NCI-H2196 treated with DMSO at 0.1 percent for 48 hours (cell line): ENCODE measurements around the gene DNAH10.

ENCODE experiments used
- DNase-seq: peaks from one replicate; lab custom pipeline; 2025; ENCODE audit not compliant: unreplicated experiment; lab: John Stamatoyannopoulos, UW

Gene DNAH10

GRCh38 chr12:123743002-123743401, 19.1 kb upstream of the DNAH10 start:
- DNase-seq, result no peak

- DNase-seq, result no peak
Measured at GRCh38 chr12:123744836-123745235, 17.3 kb upstream of the DNAH10 start.

GRCh38 chr12:123747309-123747708, 14.8 kb upstream of the DNAH10 start:
- DNase-seq, result no peak

DNA sequence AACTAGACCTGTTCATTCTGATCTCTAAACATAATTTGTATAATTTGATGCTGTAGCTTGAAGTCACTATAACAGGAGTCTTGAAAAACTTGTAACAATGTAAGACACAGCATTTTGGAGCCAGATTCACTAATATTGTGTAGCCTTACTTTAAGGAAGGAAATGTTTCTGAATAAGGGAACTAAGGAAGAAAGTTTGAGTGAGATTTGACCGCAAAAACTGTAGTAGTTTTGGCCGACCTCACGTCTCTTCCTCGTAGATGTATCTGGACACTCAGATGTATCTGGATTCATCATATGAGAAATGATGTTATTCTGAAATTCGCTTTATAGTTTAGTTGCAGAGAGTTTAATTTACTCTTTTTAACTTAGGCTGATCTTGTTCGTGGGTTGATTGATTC, 13.9 kb upstream of the DNAH10 start:
- no peak for DNase-seq

DNA sequence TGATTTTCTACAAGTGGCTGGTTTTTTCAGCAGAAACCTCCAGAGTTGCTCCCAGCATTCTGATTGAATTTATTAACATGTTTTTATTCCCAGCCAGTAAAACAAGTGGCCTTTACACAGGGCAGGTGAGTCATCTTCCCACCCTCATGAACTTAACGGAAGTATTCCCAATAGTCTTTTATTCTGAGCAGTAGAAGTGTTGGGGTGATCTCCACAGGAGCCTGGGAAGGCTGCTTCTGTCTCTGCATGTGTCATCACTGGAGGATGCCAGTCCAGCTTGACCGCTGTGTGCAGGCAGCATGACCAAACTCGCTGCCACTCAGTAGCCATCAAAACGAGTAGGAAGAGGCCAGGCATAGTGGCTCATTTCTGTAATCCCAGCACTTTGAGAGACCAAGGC, 13.4 kb upstream of the DNAH10 start:
- DNase-seq, result no peak

DNA sequence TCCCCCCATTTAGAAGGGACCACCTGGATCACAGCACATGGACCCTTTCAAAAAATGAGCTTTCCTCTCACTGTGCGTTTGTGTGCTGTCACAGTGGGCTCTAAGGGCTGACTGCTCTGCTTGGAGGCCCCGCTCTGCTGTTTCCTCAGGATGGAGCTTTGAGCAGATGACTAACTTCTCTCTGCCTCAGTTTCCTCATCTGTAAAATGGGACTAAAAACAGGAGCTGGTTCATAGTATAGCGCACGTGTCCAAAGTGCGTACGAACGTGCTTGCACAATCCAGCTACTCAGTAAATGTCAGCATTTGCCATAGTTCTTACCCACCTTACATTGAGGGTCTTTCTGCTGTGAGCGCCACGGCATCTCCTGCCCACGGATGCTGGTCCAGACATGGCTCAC, 12.7 kb upstream of the DNAH10 start:
- no peak for DNase-seq

DNA sequence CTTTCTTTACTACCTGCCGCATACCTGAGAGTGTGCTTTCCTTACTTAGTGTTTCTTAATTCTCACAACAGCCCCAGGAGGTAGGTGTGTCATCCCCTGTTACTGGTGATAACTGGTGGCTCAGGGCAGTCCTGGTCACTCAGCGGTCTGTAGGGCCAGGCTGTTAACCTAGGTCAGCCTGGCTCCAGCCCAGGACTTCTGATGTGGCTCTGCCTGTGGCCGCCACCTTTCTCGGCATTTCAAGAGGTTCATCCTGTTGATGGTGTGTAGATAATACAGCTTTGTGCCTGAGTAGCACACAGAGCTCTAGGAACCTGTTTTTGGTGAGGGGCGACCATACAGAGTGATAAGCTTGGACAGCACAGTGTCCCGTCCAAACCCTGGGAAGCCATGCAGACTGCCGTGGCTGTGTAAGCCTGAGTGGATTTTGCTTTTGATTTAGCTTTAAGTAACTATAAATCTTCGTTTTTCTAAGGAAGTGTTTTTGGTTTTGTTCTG, 11.9 kb upstream of the DNAH10 start:
- no peak for DNase-seq

GRCh38 chr12:123752046-123752445, 10.1 kb upstream of the DNAH10 start:
- no peak for DNase-seq

DNA sequence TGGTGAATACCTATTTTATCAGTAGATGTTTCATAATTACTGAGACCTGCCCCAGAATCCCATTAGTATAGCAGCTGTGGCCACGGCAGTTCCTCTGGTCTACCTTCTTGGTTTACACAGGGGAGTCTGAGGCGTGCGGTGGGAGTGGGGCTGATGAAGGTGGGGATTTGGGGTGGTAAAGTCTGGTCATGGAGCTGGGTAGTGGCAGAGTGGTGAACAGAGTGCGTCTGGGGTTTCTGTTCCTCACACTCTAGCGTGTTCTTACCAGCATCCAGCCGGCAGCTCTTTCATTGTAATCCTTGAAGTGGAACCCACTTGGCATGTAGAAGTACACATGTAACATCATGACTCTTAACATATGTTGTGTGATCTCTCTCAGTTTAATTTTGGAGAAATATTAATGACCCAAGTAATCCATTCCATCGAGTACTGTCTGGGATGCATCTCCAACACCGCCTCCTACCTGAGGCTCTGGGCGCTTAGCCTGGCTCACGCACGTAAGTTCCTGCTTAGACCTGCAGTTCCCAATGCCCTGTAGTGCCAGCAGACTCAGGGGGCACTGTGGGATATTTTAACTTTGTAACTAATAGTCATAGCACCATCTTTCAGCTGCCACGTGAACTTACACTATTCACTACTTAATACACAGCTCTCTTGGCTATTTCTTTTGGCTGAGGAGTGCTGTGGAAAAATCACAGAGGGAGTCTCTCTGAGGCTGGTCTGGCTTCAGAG, 7.9 kb upstream of the DNAH10 start:
- no peak for DNase-seq

DNA sequence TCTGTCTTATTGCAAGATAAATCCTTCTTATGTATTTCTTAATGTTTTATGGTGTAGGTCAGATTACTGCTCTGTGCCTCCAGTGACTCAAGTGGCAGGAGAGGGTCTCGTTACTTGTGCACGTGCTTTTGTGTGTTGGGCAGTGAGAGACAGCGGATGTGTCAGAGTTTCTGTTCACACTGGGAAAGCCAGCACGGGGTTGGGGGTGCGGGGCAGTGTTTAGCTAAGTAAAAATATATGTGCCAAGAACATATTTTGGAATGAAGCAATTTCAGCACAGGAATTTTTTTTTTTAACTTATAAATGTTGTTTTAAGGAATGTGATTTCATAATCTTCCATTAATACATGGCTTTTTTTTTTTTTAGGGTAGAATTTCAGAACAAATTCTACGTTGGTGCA, 4.5 kb upstream of the DNAH10 start:
- no peak for DNase-seq

DNA sequence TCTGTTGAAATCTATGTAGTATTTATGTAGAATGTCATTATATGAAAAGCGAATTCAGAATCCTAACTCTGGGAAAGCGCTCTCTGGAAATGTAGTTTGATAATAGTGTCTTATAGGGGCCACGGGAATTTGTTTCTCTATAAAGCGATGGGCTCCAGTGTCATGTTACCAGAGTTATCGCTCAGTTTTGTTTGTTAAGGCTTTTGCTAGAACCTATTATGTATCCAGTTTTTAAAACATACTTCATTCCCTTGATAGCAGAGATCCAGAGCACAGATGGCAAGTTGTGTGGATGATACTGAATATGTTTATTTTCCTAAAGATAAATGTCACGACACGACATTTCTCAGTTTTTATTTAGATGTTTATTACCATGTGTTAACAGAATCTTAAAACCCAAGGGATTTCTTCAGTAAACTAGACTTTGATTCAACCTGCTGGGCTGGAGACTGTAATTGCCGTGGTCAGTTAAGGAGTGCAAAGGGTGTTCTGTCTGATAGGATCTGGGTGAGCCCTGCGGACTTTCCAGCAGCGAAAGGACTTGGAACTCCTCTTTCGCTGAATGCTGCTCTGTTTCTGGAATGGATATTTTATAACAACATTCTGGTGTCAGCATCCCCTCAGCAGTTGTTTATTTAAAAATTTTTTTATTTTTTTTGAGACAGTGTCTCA, 1.7 kb upstream of the DNAH10 start:
- no peak for DNase-seq

DNA sequence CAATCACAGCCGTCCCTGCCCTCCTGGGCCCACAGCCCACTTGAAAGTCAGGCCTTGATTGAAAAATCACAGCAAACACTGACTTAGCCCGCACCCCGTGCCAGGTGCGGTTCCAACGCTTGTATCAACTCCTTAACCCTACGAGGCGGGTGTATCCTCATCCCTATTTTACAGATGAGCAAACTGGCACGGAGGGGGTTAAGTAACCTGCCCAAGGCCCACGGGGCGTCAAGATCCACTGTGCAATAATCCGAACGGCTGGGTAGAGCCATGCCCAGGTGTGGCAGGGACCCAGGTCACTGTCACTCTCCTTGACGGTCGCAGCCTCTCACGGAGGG, 583 bp downstream of the DNAH10 start:
- DNase-seq, result no peak

- no peak for DNase-seq
Measured at GRCh38 chr12:123763093-123763492, 992 bp downstream of the DNAH10 start.

DNA sequence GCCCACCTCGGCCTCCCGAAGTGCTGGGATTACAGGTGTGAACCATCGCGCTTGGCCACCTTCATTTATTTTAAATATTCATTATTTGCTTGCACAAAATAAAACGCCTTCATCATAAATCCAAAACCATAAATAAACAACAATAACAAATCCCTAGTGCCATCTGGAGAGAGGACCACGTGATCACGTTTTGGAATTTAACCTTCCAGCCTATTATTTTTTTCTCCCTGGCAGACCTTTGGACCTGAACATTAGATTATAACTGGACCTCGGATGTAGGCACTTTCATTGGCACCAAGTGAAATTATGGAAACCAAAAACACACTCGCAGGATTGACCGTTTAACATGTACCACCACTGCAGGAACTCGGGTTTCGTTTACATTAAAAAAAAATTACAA, 2.0 kb downstream of the DNAH10 start:
- DNase-seq, result no peak

- DNase-seq, result no peak
Measured at GRCh38 chr12:123765504-123766035, 3.5 kb downstream of the DNAH10 start.

DNA sequence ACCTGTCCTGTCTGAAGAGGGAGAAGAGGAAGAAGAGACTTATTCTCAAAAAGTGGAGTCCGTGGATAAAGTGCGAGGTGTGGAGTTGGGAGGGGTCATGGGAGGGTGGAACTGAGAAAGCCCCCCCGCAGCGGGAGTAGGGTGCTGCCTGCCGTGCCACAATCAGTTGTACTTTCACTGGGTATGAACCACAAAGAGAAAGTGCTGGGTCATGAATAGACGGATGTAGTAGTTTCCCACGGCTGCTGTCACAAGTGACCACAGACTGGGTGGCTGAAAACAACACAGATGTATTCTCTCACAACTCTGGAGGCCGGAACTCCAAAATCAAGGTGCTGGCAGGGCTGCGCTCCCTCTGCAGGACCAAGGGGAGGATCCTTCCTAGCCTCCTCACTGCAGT, 5.5 kb downstream of the DNAH10 start:
- no peak for DNase-seq

GRCh38 chr12:123771261-123771660, 9.2 kb downstream of the DNAH10 start:
- no peak for DNase-seq

DNA sequence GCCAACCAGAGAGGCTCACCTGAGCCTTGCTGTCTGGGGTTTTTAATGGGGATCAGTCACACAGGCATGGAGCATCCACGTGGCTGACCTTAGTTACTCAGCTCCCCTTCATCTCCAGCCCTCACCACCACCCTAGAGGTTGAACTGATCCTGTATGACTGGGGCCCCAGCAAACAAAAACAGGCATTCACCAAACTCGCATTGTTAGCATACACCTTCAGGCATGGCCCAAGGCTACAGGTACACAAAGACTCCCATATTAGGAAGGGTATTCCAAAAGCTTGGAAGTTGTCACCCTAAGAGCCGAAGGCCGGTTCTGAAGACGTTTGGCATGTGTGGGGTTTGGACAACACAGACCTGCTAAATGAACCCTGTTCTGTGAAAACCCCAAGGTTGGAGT, 10.0 kb downstream of the DNAH10 start:
- DNase-seq, result no peak

DNA sequence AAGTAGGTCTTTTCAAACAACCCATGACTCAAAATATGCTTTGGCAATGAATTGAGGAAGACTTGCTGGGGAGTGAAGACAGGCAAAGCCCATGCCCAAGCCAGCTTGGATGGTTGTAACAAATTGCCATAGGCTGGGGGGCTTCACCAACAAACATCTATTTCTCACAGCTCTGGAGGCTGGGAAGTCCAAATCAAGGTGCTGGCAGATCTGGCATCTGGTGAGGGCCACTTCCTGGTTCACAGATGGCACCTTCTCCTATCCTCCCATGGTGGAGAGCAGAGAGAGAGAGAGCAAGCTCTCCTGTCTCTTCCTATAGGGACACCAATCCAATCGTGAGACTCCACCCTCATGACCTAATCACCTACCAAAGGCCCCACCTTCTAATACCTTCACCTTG, 11.3 kb downstream of the DNAH10 start:
- no peak for DNase-seq

DNA sequence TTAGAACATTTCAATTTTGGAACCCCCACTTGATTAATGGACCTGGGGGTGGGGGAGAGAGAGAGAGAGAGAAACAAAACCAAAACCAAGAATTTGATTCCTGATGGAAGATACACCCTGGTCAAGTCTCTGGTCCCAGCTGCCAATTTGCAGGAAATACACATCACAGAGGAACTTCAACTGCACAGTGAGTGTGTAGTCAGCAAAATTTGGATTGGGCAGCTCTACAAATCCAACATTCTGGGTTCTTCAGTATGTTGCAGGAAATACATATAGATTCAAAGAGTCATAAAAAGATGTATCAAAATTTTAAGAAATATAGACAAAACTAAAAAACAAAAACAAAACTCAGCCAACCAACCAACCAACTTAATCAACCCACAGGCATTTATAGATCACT, 17.4 kb downstream of the DNAH10 start:
- no peak for DNase-seq

GRCh38 chr12:123782997-123783792, 21.1 kb downstream of the DNAH10 start:
- DNase-seq, result no peak

- no peak for DNase-seq
Measured at GRCh38 chr12:123787466-123787865, 25.4 kb downstream of the DNAH10 start.
